PFSK-1 (cell line): ENCODE measurements around the gene RAG1.

ENCODE experiments used
- FOXP2 ChIP-seq: optimal IDR thresholded peaks from 2 replicates; pipeline ENCODE3; 2011; ENCODE audit warnings: borderline replicate concordance, control low read depth, inconsistent platforms; ENCODE audit not compliant: insufficient read depth; ENCODE audit errors: extremely low read length, extremely low read depth
- POLR2AphosphoS5 ChIP-seq: IDR thresholded peaks from 2 replicates; pipeline ENCODE4 v1.6.1; 2012; ENCODE audit warnings: low read depth, mild to moderate bottlenecking, control low read depth, low read length, moderate library complexity
- SIN3A ChIP-seq: IDR thresholded peaks from 2 replicates; pipeline ENCODE4 v1.6.1; 2012; ENCODE audit warnings: mild to moderate bottlenecking, low read length, moderate library complexity, borderline replicate concordance; ENCODE audit not compliant: insufficient read depth
- TAF1 ChIP-seq: IDR thresholded peaks from 2 replicates; pipeline ENCODE4 v1.6.1; 2012; ENCODE audit warnings: low read length, control low read depth, borderline replicate concordance; ENCODE audit not compliant: insufficient read depth
- TF ChIP-seq, protein P1 (sequence below), 2 experiments: IDR thresholded peaks; 2 replicates each; pipeline versions ENCODE4 v1.6.1 to v1.8.0; 2011 to 2012; ENCODE audit warnings: low read depth in 2 of 2, low read length in 2 of 2, control low read depth in 1 of 2, inconsistent platforms in 1 of 2, mild to moderate bottlenecking in 1 of 2, moderate library complexity in 1 of 2; ENCODE audit not compliant: insufficient read depth in 1 of 2

RAG1 gene

DNA sequence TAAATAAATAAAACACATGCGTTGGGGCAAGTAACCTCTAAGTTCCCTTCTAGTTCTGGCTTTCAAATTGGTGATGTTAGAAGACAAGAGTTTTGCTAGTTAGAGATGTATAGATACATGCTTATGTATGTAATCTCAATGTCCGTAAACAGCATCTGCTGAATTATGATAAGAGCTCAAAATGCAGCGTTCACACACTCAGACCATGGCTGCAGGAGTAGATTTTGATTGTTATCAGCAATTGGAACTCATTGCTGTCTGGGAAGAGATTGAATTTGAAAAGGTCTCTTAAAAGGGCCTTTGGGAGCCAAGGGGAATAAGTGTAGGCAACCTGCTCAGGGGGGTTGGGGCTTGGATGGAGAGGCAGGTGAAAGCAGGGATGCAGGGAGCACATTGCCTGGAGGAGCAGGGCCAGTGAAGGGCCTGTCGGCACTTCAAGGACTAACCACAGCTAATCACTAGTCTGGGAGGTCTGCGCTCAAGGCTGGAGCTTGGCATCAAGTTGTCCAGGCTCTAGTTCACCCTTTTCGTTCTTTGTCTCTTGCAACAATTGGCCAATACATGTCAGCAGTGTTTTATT is 2.7 kb upstream of the RAG1 start:
- TF ChIP-seq FOXP2 (no peak), POLR2AphosphoS5 (no peak), TAF1 (no peak), SIN3A (no peak)
- TF ChIP-seq, protein P1, sequence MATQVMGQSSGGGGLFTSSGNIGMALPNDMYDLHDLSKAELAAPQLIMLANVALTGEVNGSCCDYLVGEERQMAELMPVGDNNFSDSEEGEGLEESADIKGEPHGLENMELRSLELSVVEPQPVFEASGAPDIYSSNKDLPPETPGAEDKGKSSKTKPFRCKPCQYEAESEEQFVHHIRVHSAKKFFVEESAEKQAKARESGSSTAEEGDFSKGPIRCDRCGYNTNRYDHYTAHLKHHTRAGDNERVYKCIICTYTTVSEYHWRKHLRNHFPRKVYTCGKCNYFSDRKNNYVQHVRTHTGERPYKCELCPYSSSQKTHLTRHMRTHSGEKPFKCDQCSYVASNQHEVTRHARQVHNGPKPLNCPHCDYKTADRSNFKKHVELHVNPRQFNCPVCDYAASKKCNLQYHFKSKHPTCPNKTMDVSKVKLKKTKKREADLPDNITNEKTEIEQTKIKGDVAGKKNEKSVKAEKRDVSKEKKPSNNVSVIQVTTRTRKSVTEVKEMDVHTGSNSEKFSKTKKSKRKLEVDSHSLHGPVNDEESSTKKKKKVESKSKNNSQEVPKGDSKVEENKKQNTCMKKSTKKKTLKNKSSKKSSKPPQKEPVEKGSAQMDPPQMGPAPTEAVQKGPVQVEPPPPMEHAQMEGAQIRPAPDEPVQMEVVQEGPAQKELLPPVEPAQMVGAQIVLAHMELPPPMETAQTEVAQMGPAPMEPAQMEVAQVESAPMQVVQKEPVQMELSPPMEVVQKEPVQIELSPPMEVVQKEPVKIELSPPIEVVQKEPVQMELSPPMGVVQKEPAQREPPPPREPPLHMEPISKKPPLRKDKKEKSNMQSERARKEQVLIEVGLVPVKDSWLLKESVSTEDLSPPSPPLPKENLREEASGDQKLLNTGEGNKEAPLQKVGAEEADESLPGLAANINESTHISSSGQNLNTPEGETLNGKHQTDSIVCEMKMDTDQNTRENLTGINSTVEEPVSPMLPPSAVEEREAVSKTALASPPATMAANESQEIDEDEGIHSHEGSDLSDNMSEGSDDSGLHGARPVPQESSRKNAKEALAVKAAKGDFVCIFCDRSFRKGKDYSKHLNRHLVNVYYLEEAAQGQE (IDR thresholded peaks at IDR 0.05; ENCODE audit: insufficient read depth in 1 of 2, low read depth in 2 of 2, low read length in 2 of 2): no peak

DNA sequence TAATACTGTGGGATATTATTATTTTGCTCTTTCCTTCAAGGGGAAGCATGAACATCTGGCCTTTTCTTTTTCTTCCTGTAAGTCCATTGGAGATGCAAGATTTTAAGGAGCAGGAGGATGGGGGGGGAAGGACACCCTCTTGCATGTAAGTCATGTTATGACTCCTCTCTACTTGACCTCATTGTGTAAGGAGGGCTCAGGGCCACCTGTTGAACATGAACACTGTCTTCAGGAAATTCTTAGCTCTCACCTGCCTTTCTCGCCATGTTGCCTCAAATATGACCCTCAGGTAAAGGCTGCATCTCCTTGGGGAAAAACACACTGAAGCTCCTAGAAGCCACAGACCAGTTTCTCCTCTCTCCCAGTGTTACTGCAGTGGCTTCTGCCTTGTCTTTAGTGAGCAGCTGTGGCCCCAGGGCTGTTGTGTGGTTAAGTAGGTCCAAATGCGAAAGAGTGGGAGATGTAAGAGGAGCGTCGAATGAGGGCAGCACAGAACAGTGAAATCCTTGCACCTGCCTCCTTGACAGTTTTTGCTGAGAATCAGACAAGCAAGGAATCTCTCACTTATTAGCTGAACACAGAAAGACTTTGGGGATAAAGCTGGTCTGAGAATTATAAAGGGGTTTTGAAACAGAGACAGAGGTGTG is 1.3 kb upstream of the RAG1 start:
- no peak for TF ChIP-seq POLR2AphosphoS5
- no peak for TF ChIP-seq SIN3A
- no peak for TF ChIP-seq FOXP2
- TF ChIP-seq, protein P1 (IDR thresholded peaks at IDR 0.05; ENCODE audit: insufficient read depth in 1 of 2, low read depth in 2 of 2, low read length in 2 of 2): no peak

DNA sequence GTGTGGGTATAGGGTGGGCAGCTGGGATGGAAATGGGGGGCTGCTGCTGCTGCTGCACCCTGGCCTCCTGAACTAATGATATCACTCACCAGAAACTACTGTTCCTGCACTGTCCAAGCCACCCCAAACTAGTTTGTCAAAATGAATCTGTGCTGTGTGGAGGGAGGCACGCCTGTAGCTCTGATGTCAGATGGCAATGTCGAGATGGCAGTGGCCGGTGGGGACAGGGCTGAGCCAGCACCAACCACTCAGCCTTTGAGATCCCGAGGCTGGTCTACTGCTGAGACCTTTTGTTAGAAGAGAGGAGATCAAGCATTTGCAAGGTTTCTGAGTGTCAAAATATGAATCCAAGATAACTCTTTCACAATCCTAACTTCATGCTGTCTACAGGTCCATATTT is 1.3 kb downstream of the RAG1 start:
- TF ChIP-seq TAF1 (no peak), SIN3A (no peak), FOXP2 (no peak), POLR2AphosphoS5 (no peak)
- TF ChIP-seq, protein P1 (IDR thresholded peaks at IDR 0.05; ENCODE audit: insufficient read depth in 1 of 2, low read depth in 2 of 2, low read length in 2 of 2): no peak

GRCh38 chr11:36574486-36574885 is 6.7 kb downstream of the RAG1 start:
- TF ChIP-seq, protein P1 (IDR thresholded peaks at IDR 0.05; ENCODE audit: insufficient read depth in 1 of 2, low read depth in 2 of 2, low read length in 2 of 2): no peak
- TF ChIP-seq SIN3A (no peak), TAF1 (no peak), FOXP2 (no peak), POLR2AphosphoS5 (no peak)

DNA sequence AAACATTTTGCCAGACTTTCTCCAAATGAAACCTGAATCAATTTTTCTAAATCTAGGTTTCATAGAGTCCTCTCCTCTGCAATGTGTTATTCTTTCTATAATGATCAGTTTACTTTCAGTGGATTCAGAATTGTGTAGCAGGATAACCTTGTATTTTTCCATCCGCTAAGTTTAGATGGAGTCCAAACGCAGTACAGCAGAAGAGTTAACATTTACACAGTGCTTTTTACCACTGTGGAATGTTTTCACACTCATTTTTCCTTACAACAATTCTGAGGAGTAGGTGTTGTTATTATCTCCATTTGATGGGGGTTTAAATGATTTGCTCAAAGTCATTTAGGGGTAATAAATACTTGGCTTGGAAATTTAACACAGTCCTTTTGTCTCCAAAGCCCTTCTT is 9.6 kb downstream of the RAG1 start:
- TF ChIP-seq, protein P1 (IDR thresholded peaks at IDR 0.05; ENCODE audit: insufficient read depth in 1 of 2, low read depth in 2 of 2, low read length in 2 of 2): no peak
- TF ChIP-seq TAF1 (no peak), SIN3A (no peak), POLR2AphosphoS5 (no peak), FOXP2 (no peak)
